C4-2B (cell line): ENCODE measurements around the gene ADAM29.
"Not testable (repeated sequence)": the region's sequence is repeated elsewhere in the genome, so short reads cannot be mapped to it uniquely, and the experiment has no call there.

Experiments
- H3K27ac ChIP-seq: fragments of 450-650 bp; 2 replicates; pipeline ENCODE4 v1.5.1; 2017
- CTCF ChIP-seq: fragments of 450-650 bp; conservative IDR thresholded peaks from 2 replicates; pipeline ENCODE4 v1.5.1; 2017; ENCODE audit warnings: mild to moderate bottlenecking
- ZFX ChIP-seq: fragments of 450-650 bp; IDR thresholded peaks from 2 replicates; pipeline ENCODE4 v1.6.1; 2017

The ADAM29 gene

GRCh38 chr4:174918058-174918457, at the start of gene ADAM29:
TSS of gene ADAM29 (plus strand) at chr4:174918358. CDS start at chr4:174975526, 57,168 bp downstream.
- no peak within 1 kb of the TSS for H3K27ac ChIP-seq
- TF ChIP-seq ZFX: no peak
- TF ChIP-seq CTCF: no peak

- H3K27ac ChIP-seq: no peak overlapping the region
- TF ChIP-seq CTCF (no peak), ZFX (no peak)
These were observed 48.8 kb upstream of the ADAM29 start for GRCh38 chr4:174869339-174869738.

GRCh38 chr4:174870311-174870710, 47.8 kb upstream of the ADAM29 start:
- H3K27ac ChIP-seq: no peak overlapping the region
- TF ChIP-seq ZFX (no peak), CTCF (no peak)

- no peak overlapping the region for H3K27ac ChIP-seq
- TF ChIP-seq CTCF (no peak), ZFX (no peak)
These were observed 46.8 kb upstream of the ADAM29 start for GRCh38 chr4:174871407-174871806.

- not testable (repeated sequence) for H3K27ac ChIP-seq
These were observed 45.0 kb upstream of the ADAM29 start for GRCh38 chr4:174873146-174873545.

- no peak overlapping the region for H3K27ac ChIP-seq
- TF ChIP-seq CTCF: peak; percentile 33
- TF ChIP-seq ZFX: no peak
These were observed 44.2 kb upstream of the ADAM29 start for GRCh38 chr4:174873931-174874330.

GRCh38 chr4:174874898-174875297, 43.3 kb upstream of the ADAM29 start:
- no peak overlapping the region for H3K27ac ChIP-seq
- no peak for TF ChIP-seq CTCF
- no peak for TF ChIP-seq ZFX

GRCh38 chr4:174880001-174880400, 38.2 kb upstream of the ADAM29 start:
- H3K27ac ChIP-seq: no peak overlapping the region
- no peak for TF ChIP-seq CTCF
- TF ChIP-seq ZFX: no peak
